GM23338 (cell line): ENCODE results near the gene CDC14A. TPM values are rescaled to one million over a fixed set of nuclear protein-coding genes. Genes with fewer than 3 reads are reported as not detected.

Source experiments
- ATAC-seq: fragments of 200-7000 bp; cut with Tn5 transposase; 3 replicates; pipeline ENCODE4 v1.9.1; 2020
- DNase-seq: peaks from one replicate; pipeline ENCODE4 v3.0.0-alpha.2; 2015; ENCODE audit warnings: low spot score
- H2AFZ ChIP-seq: fragments of 200-600 bp; sonication (generic); 2 replicates; pipeline ENCODE4 v1.8.0; 2016; ENCODE audit warnings: antibody characterized with exemption, mild to moderate bottlenecking, moderate library complexity
- H3F3A ChIP-seq: fragments of 200-600 bp; sonication (generic); replicated peaks from 2 replicates; pipeline ENCODE4 v1.8.0; 2017; ENCODE audit warnings: antibody characterized with exemption, mixed run types, low read depth
- H3K27ac ChIP-seq: fragments of 200-600 bp; sonication (generic); 2 replicates; pipeline ENCODE4 v1.6.1; 2016; ENCODE audit warnings: low read depth
- H3K27me3 ChIP-seq: fragments of 200-600 bp; sonication (generic); 2 replicates; pipeline ENCODE4 v1.8.0; 2016; ENCODE audit warnings: mild to moderate bottlenecking, mixed run types, moderate library complexity; ENCODE audit not compliant: insufficient read depth
- H3K36me3 ChIP-seq: fragments of 200-600 bp; sonication (generic); 2 replicates; pipeline ENCODE4 v1.8.0; 2016; ENCODE audit warnings: mild to moderate bottlenecking; ENCODE audit not compliant: insufficient read depth
- H3K4me1 ChIP-seq: fragments of 200-600 bp; sonication (generic); 2 replicates; pipeline ENCODE4 v1.8.0; 2016; ENCODE audit warnings: mild to moderate bottlenecking, moderate library complexity; ENCODE audit not compliant: insufficient read depth
- H3K4me2 ChIP-seq: fragments of 200-600 bp; sonication (generic); 2 replicates; pipeline ENCODE4 v1.7.1; 2017; ENCODE audit warnings: mixed run types
- H3K4me3 ChIP-seq: fragments of 200-600 bp; sonication (generic); 2 replicates; pipeline ENCODE4 v1.6.1; 2016; ENCODE audit warnings: mixed run types
- H3K79me2 ChIP-seq: fragments of 200-600 bp; sonication (generic); replicated peaks from 2 replicates; pipeline ENCODE4 v1.8.0; 2017; ENCODE audit warnings: mild to moderate bottlenecking; ENCODE audit not compliant: insufficient read depth
- H3K9me2 ChIP-seq: fragments of 200-600 bp; sonication (generic); 2 replicates; pipeline ENCODE4 v1.8.0; 2017; ENCODE audit not compliant: insufficient read depth
- H4K20me1 ChIP-seq: fragments of 200-600 bp; sonication (generic); replicated peaks from 2 replicates; pipeline ENCODE4 v1.8.0; 2017; ENCODE audit warnings: mild to moderate bottlenecking; ENCODE audit not compliant: insufficient read depth
- H3K27ac Mint-ChIP-seq: 2 replicates; pipeline ENCODE4 v1.8.0; 2020; ENCODE audit warnings: inconsistent platforms, mild to moderate bottlenecking, moderate library complexity, mixed read lengths
- H3K27me3 Mint-ChIP-seq: 3 replicates; pipeline ENCODE4 v1.8.0; 2022; ENCODE audit warnings: low read depth, mild to moderate bottlenecking, moderate library complexity, mixed read lengths, inconsistent platforms; ENCODE audit not compliant: insufficient read depth, poor library complexity
- H3K36me3 Mint-ChIP-seq: 3 replicates; pipeline ENCODE4 v1.8.0; 2021; ENCODE audit warnings: low read depth, mild to moderate bottlenecking, inconsistent platforms, moderate library complexity, mixed read lengths
- H3K4me1 Mint-ChIP-seq: 3 replicates; pipeline ENCODE4 v1.8.0; 2020; ENCODE audit warnings: mild to moderate bottlenecking, inconsistent platforms, mixed read lengths
- H3K4me3 Mint-ChIP-seq: 3 replicates; pipeline ENCODE4 v1.8.0; 2021; ENCODE audit warnings: moderate library complexity, mild to moderate bottlenecking, inconsistent platforms, mixed read lengths
- H3K9me3 Mint-ChIP-seq: 3 replicates; pipeline ENCODE4 v1.8.0; 2020; ENCODE audit warnings: moderate library complexity, mild to moderate bottlenecking, inconsistent platforms, mixed read lengths
- EZH2 ChIP-seq: fragments of 200-600 bp; sonication (generic); IDR thresholded peaks from one replicate; pipeline ENCODE4 v1.8.0; 2017; ENCODE audit warnings: antibody characterized with exemption, mild to moderate bottlenecking, low read depth; ENCODE audit not compliant: unreplicated experiment
- EZH2phosphoT487 ChIP-seq: fragments of 200-600 bp; sonication (generic); IDR thresholded peaks from one replicate; pipeline ENCODE4 v1.8.1; 2018; ENCODE audit warnings: antibody characterized with exemption; ENCODE audit not compliant: unreplicated experiment
- NANOG ChIP-seq: IDR thresholded peaks from 2 replicates; pipeline ENCODE4 v1.6.1; 2016; ENCODE audit warnings: antibody characterized with exemption, borderline replicate concordance
- POLR2AphosphoS5 ChIP-seq: IDR thresholded peaks from 2 replicates; pipeline ENCODE4 v1.6.1; 2016; ENCODE audit warnings: antibody characterized with exemption, low read depth
- STAT1 ChIP-seq: IDR thresholded peaks from one replicate; pipeline ENCODE4 v1.6.1; 2016; ENCODE audit warnings: antibody characterized with exemption; ENCODE audit not compliant: unreplicated experiment
- ZNF114 ChIP-seq: fragments of 250-450 bp; sonication (Bioruptor Pico); IDR thresholded peaks from 2 replicates; pipeline ENCODE4 v1.5.0; 2020; ENCODE audit warnings: mild to moderate bottlenecking, moderate library complexity
- ZNF331 ChIP-seq: fragments of 250-450 bp; sonication (Bioruptor Pico); IDR thresholded peaks from 2 replicates; pipeline ENCODE4 v1.5.0; 2020; ENCODE audit warnings: low read depth, mild to moderate bottlenecking, moderate library complexity
- polyA plus RNA-seq: library from polyadenylated mRNA; unstranded; fragments of >200 nt; fragmentation: Nextera tagmentation; extraction: Ambion mirVana; gene quantifications from 2 replicates; pipeline ENCODE4 v1.2.1, GENCODE V29; 2016
- total RNA-seq: library from RNA; depleted of rRNA; stranded (reverse); fragments of >200 nt; shearing (Covaris generic); gene quantifications from 2 replicates; pipeline ENCODE4 v1.2.3, GENCODE V29; 2014
- TF ChIP-seq, protein P1 (sequence below), 2 experiments: fragments of 200-600 bp in 1 of 2; sonication (generic) in 1 of 2; conservative IDR thresholded peaks; 2 replicates each; pipeline versions ENCODE4 v1.5.1 to v1.6.1; 2016 to 2017; ENCODE audit warnings: antibody characterized with exemption in 2 of 2, low read depth in 2 of 2, mild to moderate bottlenecking in 2 of 2, moderate library complexity in 1 of 2
- TF ChIP-seq, protein P2 (sequence below): fragments of 250-450 bp; sonication (Bioruptor Pico); IDR thresholded peaks from 2 replicates; pipeline ENCODE4 v1.5.0; 2020; ENCODE audit warnings: mild to moderate bottlenecking, moderate library complexity
- TF ChIP-seq, protein P3 (sequence below): IDR thresholded peaks from one replicate; pipeline ENCODE4 v1.6.1; 2018; ENCODE audit warnings: antibody characterized with exemption; ENCODE audit not compliant: unreplicated experiment

The CDC14A gene
- total and polyA plus RNA-seq, 2 experiments from 2014 or later = 11.1 to 20.8 TPM

DNA sequence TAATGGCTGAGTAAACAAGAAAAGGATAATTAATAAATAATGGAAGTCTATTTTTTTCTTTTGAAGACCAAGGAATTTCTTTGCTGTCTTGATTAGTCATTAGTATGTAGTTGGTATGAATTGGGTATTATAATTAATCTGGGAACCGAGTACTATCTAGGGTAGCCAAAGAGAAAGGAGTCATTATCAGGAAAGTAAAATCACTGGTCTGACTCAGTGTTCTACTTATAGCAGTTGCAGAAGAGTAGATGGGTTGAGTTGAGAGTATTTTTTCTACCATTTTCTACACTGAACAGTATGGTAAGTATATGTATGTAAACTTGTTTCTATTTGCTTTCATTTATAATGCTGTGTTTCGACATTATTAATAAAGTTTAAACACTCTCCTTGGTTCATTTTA lies 26.6 kb downstream of the CDC14A start:
- Mint-ChIP-seq H3K4me1 (peaks cover 16% of the 10 kb centered on the region), H3K4me3 (no peak overlapping the region), H3K9me3 (no peaks in the 10 kb centered on the region; the same call in 2 of the 3 replicates), H3K36me3 (peaks cover 7% of the 10 kb centered on the region; the same call in 2 of the 3 replicates), H3K27me3 (no peaks in the 10 kb centered on the region), H3K27ac (no peak overlapping the region)
- H3K4me1 ChIP-seq = peaks cover 3% of the 10 kb centered on the region; the same call in 1 of the 2 replicates
- H3K9me2 ChIP-seq = no peaks in the 10 kb centered on the region
- DNase-seq = no peak
- TF ChIP-seq POLR2AphosphoS5 = no peak
- H4K20me1 ChIP-seq = peaks cover 5% of the 10 kb centered on the region; the same call in 1 of the 2 replicates
- peaks cover 24% of the 10 kb centered on the region for H3K79me2 ChIP-seq
- no peak overlapping the region for H2AFZ ChIP-seq
- no peaks in the 10 kb centered on the region for H3K36me3 ChIP-seq
- H3K4me3 ChIP-seq = no peak overlapping the region
- H3K27ac ChIP-seq = no peak overlapping the region
- ATAC-seq = no peak
- H3F3A ChIP-seq = no peaks in the 10 kb centered on the region
- no peak overlapping the region for H3K4me2 ChIP-seq
- no peaks in the 10 kb centered on the region for H3K27me3 ChIP-seq

DNA sequence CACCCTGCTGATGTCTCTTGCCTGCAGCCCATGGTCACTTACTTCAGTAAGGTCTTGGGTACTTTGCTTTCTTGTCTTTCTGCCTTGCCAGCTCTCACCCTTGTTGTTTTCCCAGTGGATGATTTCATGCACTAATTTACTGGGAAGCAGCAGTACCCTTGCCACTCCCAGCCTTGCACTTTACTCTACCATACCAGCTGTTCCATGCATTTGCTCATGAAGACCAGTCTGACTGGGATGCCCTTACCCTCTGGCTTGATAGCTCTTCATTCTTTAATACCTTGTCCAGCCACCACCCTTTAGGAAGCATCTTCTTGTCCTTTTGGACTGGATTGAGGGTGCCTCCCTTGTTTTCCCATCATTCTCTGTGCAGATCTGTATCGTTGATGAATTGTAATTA lies 28.3 kb downstream of the CDC14A start:
- Histone ChIP-seq H2AFZ (no peak overlapping the region), H3F3A (no peaks in the 10 kb centered on the region), H3K36me3 (no peaks in the 10 kb centered on the region), H3K27me3 (no peaks in the 10 kb centered on the region), H3K4me3 (no peak overlapping the region), H3K79me2 (peaks cover 8% of the 10 kb centered on the region), H3K4me1 (peaks cover 3% of the 10 kb centered on the region; the same call in 1 of the 2 replicates), H3K27ac (no peak overlapping the region), H3K9me2 (no peaks in the 10 kb centered on the region), H4K20me1 (peaks cover 5% of the 10 kb centered on the region; the same call in 1 of the 2 replicates), H3K4me2 (no peak overlapping the region)
- Mint-ChIP-seq H3K9me3 (no peaks in the 10 kb centered on the region), H3K27me3 (no peaks in the 10 kb centered on the region), H3K4me3 (no peak overlapping the region), H3K36me3 (no peaks in the 10 kb centered on the region), H3K27ac (no peak overlapping the region), H3K4me1 (peaks cover 19% of the 10 kb centered on the region)
- no peak for DNase-seq
- no peak for ATAC-seq
- no peak for TF ChIP-seq POLR2AphosphoS5
- TF ChIP-seq ZNF331 (CRISPR knock-in tag) = no peak
- no peak for TF ChIP-seq NANOG
- no peak for TF ChIP-seq EZH2
- TF ChIP-seq, protein P1, sequence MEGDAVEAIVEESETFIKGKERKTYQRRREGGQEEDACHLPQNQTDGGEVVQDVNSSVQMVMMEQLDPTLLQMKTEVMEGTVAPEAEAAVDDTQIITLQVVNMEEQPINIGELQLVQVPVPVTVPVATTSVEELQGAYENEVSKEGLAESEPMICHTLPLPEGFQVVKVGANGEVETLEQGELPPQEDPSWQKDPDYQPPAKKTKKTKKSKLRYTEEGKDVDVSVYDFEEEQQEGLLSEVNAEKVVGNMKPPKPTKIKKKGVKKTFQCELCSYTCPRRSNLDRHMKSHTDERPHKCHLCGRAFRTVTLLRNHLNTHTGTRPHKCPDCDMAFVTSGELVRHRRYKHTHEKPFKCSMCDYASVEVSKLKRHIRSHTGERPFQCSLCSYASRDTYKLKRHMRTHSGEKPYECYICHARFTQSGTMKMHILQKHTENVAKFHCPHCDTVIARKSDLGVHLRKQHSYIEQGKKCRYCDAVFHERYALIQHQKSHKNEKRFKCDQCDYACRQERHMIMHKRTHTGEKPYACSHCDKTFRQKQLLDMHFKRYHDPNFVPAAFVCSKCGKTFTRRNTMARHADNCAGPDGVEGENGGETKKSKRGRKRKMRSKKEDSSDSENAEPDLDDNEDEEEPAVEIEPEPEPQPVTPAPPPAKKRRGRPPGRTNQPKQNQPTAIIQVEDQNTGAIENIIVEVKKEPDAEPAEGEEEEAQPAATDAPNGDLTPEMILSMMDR (conservative IDR thresholded peaks at IDR 0.05; ENCODE audit: low read depth in 2 of 2) = no peak
- TF ChIP-seq ZNF114 = no peak
- TF ChIP-seq, protein P2, sequence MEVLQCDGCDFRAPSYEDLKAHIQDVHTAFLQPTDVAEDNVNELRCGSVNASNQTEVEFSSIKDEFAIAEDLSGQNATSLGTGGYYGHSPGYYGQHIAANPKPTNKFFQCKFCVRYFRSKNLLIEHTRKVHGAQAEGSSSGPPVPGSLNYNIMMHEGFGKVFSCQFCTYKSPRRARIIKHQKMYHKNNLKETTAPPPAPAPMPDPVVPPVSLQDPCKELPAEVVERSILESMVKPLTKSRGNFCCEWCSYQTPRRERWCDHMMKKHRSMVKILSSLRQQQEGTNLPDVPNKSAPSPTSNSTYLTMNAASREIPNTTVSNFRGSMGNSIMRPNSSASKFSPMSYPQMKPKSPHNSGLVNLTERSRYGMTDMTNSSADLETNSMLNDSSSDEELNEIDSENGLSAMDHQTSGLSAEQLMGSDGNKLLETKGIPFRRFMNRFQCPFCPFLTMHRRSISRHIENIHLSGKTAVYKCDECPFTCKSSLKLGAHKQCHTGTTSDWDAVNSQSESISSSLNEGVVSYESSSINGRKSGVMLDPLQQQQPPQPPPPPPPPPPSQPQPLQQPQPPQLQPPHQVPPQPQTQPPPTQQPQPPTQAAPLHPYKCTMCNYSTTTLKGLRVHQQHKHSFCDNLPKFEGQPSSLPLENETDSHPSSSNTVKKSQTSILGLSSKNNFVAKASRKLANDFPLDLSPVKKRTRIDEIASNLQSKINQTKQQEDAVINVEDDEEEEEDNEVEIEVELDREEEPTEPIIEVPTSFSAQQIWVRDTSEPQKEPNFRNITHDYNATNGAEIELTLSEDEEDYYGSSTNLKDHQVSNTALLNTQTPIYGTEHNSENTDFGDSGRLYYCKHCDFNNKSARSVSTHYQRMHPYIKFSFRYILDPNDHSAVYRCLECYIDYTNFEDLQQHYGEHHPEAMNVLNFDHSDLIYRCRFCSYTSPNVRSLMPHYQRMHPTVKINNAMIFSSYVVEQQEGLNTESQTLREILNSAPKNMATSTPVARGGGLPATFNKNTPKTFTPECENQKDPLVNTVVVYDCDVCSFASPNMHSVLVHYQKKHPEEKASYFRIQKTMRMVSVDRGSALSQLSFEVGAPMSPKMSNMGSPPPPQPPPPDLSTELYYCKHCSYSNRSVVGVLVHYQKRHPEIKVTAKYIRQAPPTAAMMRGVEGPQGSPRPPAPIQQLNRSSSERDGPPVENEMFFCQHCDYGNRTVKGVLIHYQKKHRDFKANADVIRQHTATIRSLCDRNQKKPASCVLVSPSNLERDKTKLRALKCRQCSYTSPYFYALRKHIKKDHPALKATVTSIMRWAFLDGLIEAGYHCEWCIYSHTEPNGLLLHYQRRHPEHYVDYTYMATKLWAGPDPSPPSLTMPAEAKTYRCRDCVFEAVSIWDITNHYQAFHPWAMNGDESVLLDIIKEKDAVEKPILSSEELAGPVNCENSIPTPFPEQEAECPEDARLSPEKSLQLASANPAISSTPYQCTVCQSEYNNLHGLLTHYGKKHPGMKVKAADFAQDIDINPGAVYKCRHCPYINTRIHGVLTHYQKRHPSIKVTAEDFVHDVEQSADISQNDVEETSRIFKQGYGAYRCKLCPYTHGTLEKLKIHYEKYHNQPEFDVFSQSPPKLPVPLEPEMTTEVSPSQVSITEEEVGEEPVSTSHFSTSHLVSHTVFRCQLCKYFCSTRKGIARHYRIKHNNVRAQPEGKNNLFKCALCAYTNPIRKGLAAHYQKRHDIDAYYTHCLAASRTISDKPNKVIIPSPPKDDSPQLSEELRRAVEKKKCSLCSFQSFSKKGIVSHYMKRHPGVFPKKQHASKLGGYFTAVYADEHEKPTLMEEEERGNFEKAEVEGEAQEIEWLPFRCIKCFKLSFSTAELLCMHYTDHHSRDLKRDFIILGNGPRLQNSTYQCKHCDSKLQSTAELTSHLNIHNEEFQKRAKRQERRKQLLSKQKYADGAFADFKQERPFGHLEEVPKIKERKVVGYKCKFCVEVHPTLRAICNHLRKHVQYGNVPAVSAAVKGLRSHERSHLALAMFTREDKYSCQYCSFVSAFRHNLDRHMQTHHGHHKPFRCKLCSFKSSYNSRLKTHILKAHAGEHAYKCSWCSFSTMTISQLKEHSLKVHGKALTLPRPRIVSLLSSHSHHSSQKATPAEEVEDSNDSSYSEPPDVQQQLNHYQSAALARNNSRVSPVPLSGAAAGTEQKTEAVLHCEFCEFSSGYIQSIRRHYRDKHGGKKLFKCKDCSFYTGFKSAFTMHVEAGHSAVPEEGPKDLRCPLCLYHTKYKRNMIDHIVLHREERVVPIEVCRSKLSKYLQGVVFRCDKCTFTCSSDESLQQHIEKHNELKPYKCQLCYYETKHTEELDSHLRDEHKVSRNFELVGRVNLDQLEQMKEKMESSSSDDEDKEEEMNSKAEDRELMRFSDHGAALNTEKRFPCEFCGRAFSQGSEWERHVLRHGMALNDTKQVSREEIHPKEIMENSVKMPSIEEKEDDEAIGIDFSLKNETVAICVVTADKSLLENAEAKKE (CRISPR knock-in tag) = no peak
- TF ChIP-seq, protein P3, sequence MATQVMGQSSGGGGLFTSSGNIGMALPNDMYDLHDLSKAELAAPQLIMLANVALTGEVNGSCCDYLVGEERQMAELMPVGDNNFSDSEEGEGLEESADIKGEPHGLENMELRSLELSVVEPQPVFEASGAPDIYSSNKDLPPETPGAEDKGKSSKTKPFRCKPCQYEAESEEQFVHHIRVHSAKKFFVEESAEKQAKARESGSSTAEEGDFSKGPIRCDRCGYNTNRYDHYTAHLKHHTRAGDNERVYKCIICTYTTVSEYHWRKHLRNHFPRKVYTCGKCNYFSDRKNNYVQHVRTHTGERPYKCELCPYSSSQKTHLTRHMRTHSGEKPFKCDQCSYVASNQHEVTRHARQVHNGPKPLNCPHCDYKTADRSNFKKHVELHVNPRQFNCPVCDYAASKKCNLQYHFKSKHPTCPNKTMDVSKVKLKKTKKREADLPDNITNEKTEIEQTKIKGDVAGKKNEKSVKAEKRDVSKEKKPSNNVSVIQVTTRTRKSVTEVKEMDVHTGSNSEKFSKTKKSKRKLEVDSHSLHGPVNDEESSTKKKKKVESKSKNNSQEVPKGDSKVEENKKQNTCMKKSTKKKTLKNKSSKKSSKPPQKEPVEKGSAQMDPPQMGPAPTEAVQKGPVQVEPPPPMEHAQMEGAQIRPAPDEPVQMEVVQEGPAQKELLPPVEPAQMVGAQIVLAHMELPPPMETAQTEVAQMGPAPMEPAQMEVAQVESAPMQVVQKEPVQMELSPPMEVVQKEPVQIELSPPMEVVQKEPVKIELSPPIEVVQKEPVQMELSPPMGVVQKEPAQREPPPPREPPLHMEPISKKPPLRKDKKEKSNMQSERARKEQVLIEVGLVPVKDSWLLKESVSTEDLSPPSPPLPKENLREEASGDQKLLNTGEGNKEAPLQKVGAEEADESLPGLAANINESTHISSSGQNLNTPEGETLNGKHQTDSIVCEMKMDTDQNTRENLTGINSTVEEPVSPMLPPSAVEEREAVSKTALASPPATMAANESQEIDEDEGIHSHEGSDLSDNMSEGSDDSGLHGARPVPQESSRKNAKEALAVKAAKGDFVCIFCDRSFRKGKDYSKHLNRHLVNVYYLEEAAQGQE = no peak
- no peak for TF ChIP-seq EZH2phosphoT487
- TF ChIP-seq STAT1 = no peak
